Nephron progenitor cell (in vitro differentiated cells): ENCODE measurements around the gene PEF1.

ENCODE experiments used
- DNase-seq: peaks from one replicate; pipeline ENCODE4 v3.0.0; 2021
- H3K27ac Mint-ChIP-seq: 2 replicates; pipeline ENCODE4 v1.8.0; 2021; ENCODE audit warnings: mild to moderate bottlenecking, moderate library complexity, mixed read lengths
- H3K27me3 Mint-ChIP-seq: 2 replicates; pipeline ENCODE4 v1.8.0; 2021; ENCODE audit warnings: mild to moderate bottlenecking, low read depth, mixed read lengths; ENCODE audit not compliant: poor library complexity
- H3K36me3 Mint-ChIP-seq: 2 replicates; pipeline ENCODE4 v1.8.0; 2021; ENCODE audit warnings: low read depth, mixed read lengths
- H3K4me1 Mint-ChIP-seq: 2 replicates; pipeline ENCODE4 v1.8.0; 2021; ENCODE audit warnings: mixed read lengths
- H3K4me3 Mint-ChIP-seq: 2 replicates; pipeline ENCODE4 v1.8.0; 2021; ENCODE audit warnings: mild to moderate bottlenecking, moderate library complexity, mixed read lengths
- H3K9me3 Mint-ChIP-seq: 2 replicates; pipeline ENCODE4 v1.8.0; 2021; ENCODE audit warnings: mild to moderate bottlenecking, moderate library complexity, mixed read lengths
- TF ChIP-seq, protein P1 (sequence below): fragments of 200-600 bp; sonication (generic); IDR thresholded peaks from 2 replicates; pipeline ENCODE4 v1.5.0; 2021; ENCODE audit warnings: antibody characterized with exemption

PEF1 gene

DNA sequence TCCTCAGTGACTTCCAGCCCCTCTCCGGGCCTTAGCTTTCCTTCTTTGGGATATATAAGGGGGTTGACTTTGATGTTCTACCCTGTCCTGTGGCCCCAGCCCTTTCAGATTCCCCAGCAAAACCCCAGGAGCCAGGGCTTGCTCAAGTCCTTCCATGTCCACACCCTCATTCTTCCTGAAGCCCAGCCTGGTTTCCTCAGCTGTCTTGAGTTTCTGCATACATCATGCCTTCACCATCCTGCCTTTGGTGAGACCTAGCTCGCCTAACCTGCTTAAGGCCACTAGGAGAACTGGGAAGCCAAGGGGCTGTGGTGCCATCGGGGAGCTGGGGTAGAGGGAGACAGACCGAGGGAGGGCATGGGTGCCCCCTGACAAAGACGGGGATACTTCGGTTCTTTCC lies 17.2 kb upstream of the PEF1 start:
- Mint-ChIP-seq H3K27ac (no peak overlapping the region), H3K4me3 (no peak overlapping the region), H3K27me3 (peaks cover 13% of the 10 kb centered on the region), H3K4me1 (peaks cover 16% of the 10 kb centered on the region), H3K36me3 (no peaks in the 10 kb centered on the region), H3K9me3 (no peaks in the 10 kb centered on the region)
- no peak for DNase-seq
- TF ChIP-seq, protein P1, sequence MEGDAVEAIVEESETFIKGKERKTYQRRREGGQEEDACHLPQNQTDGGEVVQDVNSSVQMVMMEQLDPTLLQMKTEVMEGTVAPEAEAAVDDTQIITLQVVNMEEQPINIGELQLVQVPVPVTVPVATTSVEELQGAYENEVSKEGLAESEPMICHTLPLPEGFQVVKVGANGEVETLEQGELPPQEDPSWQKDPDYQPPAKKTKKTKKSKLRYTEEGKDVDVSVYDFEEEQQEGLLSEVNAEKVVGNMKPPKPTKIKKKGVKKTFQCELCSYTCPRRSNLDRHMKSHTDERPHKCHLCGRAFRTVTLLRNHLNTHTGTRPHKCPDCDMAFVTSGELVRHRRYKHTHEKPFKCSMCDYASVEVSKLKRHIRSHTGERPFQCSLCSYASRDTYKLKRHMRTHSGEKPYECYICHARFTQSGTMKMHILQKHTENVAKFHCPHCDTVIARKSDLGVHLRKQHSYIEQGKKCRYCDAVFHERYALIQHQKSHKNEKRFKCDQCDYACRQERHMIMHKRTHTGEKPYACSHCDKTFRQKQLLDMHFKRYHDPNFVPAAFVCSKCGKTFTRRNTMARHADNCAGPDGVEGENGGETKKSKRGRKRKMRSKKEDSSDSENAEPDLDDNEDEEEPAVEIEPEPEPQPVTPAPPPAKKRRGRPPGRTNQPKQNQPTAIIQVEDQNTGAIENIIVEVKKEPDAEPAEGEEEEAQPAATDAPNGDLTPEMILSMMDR: no peak

DNA sequence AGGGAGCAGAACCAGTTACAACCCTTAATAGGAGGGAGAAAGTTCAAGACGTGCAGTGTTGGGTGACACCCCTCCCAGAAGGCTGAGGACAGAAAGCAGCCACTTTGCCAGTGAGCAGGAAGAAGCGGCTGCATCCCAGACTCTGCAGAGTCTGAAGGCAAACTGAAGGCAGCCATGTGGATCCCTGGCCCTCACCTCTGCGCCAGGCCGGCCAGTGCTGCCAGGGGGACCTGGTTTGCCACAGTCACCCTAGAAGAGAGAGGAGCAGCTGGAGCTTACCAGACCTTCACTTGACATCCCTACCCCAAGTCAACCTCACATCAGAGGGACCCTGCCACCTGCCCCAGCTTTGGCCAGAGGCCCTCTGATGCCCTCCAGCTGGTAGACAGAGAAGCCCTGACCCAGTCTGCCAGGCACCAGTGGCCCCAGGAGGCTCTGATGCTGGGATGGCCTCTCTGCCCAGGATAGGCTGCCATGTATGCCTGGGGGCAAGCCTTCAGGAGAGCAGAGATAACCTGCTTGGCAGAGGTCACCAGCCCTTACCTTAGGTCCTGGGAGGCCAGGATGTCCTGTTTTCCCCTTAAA lies 16.3 kb upstream of the PEF1 start:
- H3K9me3 Mint-ChIP-seq: no peaks in the 10 kb centered on the region

DNA sequence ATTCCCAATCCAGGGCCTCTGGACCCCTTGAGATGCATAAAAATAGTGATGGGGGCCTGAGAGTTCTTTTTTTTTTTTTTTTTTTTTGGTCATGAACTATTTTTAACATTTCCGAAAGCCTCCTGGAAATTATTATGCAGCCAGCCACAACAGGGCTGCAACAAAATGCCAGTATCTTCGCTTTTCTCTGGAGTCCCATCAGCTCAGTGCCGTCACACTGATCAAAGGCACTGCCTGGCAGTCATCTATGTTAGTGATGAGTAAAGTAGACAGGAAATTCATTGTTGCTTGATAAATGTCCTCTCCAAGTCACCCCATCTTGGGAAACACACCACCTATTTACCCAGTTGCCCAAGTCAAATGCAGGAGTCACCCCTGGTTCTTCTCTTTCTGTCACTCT lies 15.2 kb upstream of the PEF1 start:
- no peaks in the 10 kb centered on the region for H3K9me3 Mint-ChIP-seq
- no peak for DNase-seq
- no peaks in the 10 kb centered on the region for H3K36me3 Mint-ChIP-seq
- peaks cover 18% of the 10 kb centered on the region for H3K27me3 Mint-ChIP-seq
- TF ChIP-seq, protein P1: no peak
- no peak overlapping the region for H3K4me3 Mint-ChIP-seq
- H3K27ac Mint-ChIP-seq: no peak overlapping the region
- peaks cover 8% of the 10 kb centered on the region for H3K4me1 Mint-ChIP-seq

More for the DNA sequence above, 16.3 kb upstream of the PEF1 start:
- Mint-ChIP-seq H3K4me1 (peaks cover 8% of the 10 kb centered on the region), H3K27me3 (peaks cover 18% of the 10 kb centered on the region), H3K36me3 (no peaks in the 10 kb centered on the region), H3K27ac (no peak overlapping the region), H3K4me3 (no peak overlapping the region)
- no peak for DNase-seq
- TF ChIP-seq, protein P1: no peak

DNA sequence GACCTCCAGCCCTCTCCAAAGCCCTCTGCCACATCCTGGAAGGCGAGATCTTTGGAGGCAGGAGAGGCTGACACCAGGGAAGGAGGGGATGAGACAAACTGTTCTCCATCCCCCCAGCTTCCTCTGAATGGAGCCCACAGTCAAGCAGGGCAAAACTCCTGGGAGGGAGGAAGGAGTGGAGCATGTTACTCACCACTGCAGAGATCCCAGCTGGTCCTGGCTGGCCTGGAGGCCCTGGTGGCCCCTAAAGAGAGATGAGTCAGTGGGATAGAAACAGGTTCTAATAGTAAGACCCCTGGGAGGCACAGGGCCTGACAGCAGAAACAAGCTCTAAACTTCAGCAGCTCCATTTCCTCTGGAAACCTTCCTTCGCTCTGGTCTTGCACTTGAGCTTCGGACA lies 14.0 kb upstream of the PEF1 start:
- no peak overlapping the region for H3K4me3 Mint-ChIP-seq
- no peak overlapping the region for H3K27ac Mint-ChIP-seq
- no peaks in the 10 kb centered on the region for H3K9me3 Mint-ChIP-seq
- H3K4me1 Mint-ChIP-seq: peaks cover 8% of the 10 kb centered on the region
- peaks cover 18% of the 10 kb centered on the region for H3K27me3 Mint-ChIP-seq
- TF ChIP-seq, protein P1: no peak
- no peak for DNase-seq
- H3K36me3 Mint-ChIP-seq: no peaks in the 10 kb centered on the region

DNA sequence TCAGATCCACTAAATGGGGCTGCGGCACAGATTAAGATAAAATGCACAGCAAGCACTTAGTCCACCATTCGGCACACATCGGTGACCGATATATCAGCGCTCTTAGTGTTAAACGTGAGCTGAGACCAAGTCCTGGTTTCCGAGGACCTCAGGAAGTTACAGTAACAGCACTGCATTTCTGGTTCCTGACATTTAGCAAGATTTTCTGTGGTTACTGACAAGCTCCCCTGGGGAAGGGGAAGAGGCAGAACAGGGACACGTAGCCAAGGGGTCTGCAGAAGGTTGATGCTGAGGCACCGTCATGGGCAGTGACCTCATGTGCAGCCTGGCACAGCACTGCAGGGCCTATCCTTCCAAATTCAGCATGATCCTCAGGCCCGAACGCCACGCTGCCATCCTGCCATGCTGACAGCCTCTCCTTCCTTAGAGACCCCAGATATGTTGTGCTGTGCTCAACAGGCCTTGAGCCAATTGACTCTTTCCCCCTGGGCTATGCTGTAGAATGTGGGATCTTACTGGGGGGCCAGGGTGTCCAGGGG lies 13.4 kb upstream of the PEF1 start:
- no peak overlapping the region for H3K4me3 Mint-ChIP-seq
- TF ChIP-seq, protein P1: no peak
- no peaks in the 10 kb centered on the region for H3K9me3 Mint-ChIP-seq
- no peaks in the 10 kb centered on the region for H3K36me3 Mint-ChIP-seq
- H3K4me1 Mint-ChIP-seq: peaks cover 8% of the 10 kb centered on the region
- no peak overlapping the region for H3K27ac Mint-ChIP-seq
- peaks cover 17% of the 10 kb centered on the region for H3K27me3 Mint-ChIP-seq
- no peak for DNase-seq
